Loucy (cell line): ENCODE results near the gene PSG1.

Source experiments
- CTCF ChIP-seq: fragments of 200-600 bp; sonication (generic); conservative IDR thresholded peaks from 2 replicates; pipeline ENCODE4 v1.5.1; 2014; ENCODE audit warnings: mild to moderate bottlenecking, antibody characterized with exemption, low read length
- EZH2phosphoT487 ChIP-seq: fragments of 200-600 bp; IDR thresholded peaks from 2 replicates; pipeline ENCODE4 v1.6.1; 2018; ENCODE audit warnings: antibody characterized with exemption, mild to moderate bottlenecking, moderate library complexity, borderline replicate concordance

GRCh38 chr19:42831221-42832019 lies 48.1 kb downstream of the PSG1 start:
- TF ChIP-seq CTCF (no peak), EZH2phosphoT487 (no peak)
